SH-SY5Y (cell line): ENCODE measurements around the gene AZIN2.

ENCODE experiments used
- GATA2 ChIP-seq: IDR thresholded peaks from 2 replicates; pipeline ENCODE4 v1.6.1; 2011; ENCODE audit warnings: mild to moderate bottlenecking, low read depth, low read length
- GATA3 ChIP-seq: IDR thresholded peaks from 2 replicates; pipeline ENCODE4 v1.6.1; 2011; ENCODE audit warnings: low read depth, mild to moderate bottlenecking, low read length, moderate library complexity

DNA sequence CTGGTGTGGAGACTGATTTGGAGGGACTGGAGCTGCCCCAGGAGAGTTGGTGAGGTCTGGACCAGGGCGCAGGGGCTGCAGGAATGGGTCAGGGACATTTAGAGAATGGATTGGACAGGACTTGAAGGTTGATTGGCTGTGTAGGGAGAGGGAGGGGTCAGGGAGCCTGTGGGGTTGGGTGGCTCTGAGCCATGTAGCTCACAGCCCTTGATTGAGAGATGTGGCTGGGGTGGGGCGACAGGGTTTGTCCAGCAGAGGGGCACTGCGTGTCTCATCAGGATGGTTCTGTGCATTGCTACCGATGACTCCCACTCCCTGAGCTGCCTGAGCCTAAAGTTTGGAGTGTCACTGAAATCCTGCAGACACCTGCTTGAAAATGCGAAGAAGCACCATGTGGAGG is 12.1 kb downstream of the AZIN2 start:
- no peak for TF ChIP-seq GATA2
- TF ChIP-seq GATA3 = no peak
